Skeletal muscle satellite cell (primary cell): ENCODE data around the gene SGMS1.
"Not testable (repeated sequence)": the region's sequence is repeated elsewhere in the genome, so short reads cannot be mapped to it uniquely, and the experiment has no call there.

Source experiments
- H3K27me3 ChIP-seq: 2 replicates; pipeline ENCODE4 v1.7.0; 2013; ENCODE audit warnings: low read length; ENCODE audit not compliant: control insufficient read depth, insufficient read depth
- H3K36me3 ChIP-seq: 2 replicates; pipeline ENCODE4 v1.7.0; 2013; ENCODE audit warnings: mild to moderate bottlenecking, control low read depth, low read length; ENCODE audit not compliant: insufficient read depth
- H3K4me1 ChIP-seq: 2 replicates; pipeline ENCODE4 v1.7.0; 2013; ENCODE audit warnings: low read length; ENCODE audit not compliant: control insufficient read depth, insufficient read depth
- H3K4me2 ChIP-seq: 2 replicates; pipeline ENCODE4 v1.7.0; 2013; ENCODE audit warnings: mild to moderate bottlenecking, low read length
- H3K4me3 ChIP-seq: 2 replicates; pipeline ENCODE4 v1.7.0; 2013; ENCODE audit warnings: low read length
- H3K9ac ChIP-seq: 2 replicates; pipeline ENCODE4 v1.7.0; 2013; ENCODE audit warnings: mild to moderate bottlenecking, low read depth, low read length, moderate library complexity
- H3K9me3 ChIP-seq: replicated peaks from 2 replicates; pipeline ENCODE4 v1.7.0; 2013; ENCODE audit warnings: mild to moderate bottlenecking, control low read depth, low read length

Gene SGMS1

DNA sequence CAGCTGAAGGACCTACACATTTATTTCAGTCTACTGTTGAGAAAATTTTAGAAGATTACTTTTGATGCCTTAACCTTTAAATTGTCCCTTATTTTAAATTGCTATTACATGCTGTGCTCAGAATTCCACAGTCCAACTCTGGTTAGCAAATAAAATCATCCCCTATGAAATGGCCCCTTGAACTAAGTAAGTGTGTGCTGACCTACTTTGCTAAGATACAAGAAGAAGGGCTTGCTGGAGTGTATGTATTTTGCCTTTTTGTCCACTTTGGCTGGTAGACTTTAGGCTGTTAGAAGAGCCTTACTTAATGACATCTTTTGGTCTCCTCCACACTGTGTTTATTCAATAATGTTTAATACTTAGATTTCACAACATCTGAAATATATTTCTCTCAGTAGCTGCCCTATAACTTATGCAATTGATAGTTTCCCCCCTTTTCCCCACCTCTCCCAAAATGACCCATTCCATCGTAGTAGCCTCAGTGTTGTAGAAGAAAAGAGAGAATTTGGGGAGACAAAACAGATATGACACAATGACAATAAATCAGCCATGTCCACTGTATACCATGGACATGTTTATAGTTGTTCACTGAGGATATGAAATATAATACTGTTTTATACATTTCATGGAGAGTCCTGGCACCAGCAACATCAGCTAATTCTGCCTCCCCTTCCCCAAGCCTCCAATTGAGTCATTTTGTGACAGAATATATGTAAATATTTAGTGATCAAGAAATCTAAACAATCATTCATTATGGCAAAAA, 264.6 kb downstream of the SGMS1 start:
- Histone ChIP-seq H3K36me3 (no peaks in the 10 kb centered on the region), H3K9ac (no peak overlapping the region), H3K9me3 (no peaks in the 10 kb centered on the region), H3K4me3 (no peak overlapping the region), H3K4me1 (no peaks in the 10 kb centered on the region), H3K27me3 (no peaks in the 10 kb centered on the region), H3K4me2 (no peak overlapping the region)

DNA sequence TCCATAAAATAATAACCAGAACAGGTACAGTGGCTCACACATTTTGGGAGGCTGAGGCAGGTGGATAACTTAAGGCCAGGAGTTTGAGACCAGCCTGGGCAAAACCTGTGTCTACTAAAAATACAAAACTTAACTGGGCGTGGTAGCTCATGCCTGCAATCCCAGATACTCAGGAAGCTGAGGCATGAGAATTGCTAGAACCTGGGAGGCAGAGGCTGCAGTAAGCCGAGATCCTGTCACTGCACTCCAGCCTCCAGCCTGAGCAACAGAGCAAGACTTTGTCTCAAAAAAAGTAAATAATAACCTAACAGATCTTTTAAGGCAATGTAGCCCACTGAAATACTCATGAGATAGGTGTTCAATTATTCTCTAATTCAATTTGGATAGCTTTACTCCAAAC, 265.3 kb downstream of the SGMS1 start:
- H3K27me3 ChIP-seq: no peaks in the 10 kb centered on the region
- H3K36me3 ChIP-seq: no peaks in the 10 kb centered on the region
- H3K4me3 ChIP-seq: no peak overlapping the region
- H3K4me1 ChIP-seq: no peaks in the 10 kb centered on the region
- H3K9me3 ChIP-seq: no peaks in the 10 kb centered on the region
- no peak overlapping the region for H3K4me2 ChIP-seq
- no peak overlapping the region for H3K9ac ChIP-seq

DNA sequence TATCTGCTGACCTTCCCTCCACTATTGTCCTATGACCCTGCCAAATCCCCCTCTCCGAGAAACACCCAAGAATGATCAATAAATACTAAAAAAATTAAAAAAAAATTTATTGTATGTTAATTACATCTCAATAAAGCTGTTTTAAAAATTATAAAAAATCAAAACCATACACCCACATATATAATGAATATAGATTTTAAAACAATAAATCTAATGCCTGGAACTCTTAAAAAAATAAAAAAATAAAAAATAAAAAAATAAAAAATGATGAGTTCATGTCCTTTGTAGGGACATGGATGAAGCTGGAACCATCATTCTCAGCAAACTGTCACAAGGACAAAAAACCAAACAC, 267.3 kb downstream of the SGMS1 start:
- not testable (repeated sequence) for H3K4me2 ChIP-seq, H3K27me3 ChIP-seq, H3K4me3 ChIP-seq, H3K36me3 ChIP-seq, H3K9me3 ChIP-seq, H3K4me1 ChIP-seq, H3K9ac ChIP-seq

DNA sequence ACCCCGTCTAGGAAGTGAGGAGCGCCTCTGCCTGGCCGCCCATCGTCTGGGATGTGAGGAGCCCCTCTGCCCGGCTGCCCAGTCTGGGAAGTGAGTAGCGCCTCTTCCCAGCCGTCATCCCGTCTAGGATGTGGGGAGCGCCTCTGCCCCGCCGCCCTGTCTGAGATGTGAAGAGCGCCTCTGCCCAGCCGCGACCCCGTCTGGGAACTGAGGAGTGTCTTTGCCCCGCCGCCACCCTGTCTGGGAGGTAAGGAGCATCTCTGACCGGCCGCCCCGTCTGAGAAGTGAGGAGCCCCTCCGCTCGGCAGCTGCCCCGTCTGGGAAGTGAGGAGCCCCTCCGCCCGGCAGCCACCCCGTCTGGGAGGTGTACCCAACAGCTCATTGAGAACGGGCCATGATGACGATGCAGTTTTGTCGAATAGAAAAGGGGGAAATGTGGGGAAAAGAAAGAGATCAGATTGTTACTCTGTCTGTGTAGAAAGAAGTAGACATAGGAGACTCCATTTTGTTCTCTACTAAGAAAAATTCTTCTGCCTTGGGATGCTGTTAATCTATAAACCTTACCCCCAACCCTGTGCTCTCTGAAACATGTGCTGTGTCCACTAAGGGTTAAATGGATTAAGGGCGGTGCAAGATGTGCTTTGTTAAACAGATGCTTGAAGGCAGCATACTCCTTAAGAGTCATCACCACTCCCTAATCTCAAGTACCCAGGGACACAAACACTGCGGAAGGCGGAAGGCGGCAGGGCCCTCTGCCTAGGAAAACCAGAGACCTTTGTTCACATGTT, 267.9 kb downstream of the SGMS1 start:
- not testable (repeated sequence) for H3K4me3 ChIP-seq, H3K9me3 ChIP-seq, H3K9ac ChIP-seq, H3K4me1 ChIP-seq, H3K27me3 ChIP-seq, H3K36me3 ChIP-seq, H3K4me2 ChIP-seq

DNA sequence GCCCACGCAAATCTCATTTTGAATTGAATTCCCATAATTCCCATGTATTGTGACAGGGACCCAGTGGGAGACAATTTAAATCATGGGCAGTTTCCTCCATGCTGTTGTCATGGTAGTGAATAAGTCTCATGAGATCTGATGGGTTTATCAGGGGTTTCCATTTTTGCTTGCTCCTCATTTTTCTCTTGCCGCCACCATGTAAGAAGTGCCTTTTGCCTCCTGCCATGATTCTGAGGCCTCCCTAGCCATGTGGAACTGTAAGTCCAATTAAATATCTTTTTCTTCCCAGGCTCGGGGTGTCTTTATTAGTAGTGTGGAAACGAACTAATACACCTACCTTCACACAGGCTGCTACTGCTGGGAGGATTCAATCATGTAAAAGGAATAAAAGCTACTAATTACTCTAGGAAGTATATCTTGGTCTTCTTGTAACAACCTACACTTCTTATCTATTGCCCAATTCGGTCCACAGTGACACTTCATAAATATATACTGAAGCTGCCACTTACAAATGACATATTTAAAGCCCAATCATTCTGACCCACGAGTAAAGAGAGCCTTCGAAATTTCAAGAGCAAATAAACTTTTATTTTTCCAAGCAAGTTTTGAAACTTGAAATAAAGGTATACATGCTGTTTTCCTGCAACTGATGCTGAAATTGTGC, 272.1 kb downstream of the SGMS1 start:
- Histone ChIP-seq H3K9ac (no peak overlapping the region), H3K27me3 (no peaks in the 10 kb centered on the region), H3K9me3 (no peaks in the 10 kb centered on the region), H3K36me3 (no peaks in the 10 kb centered on the region), H3K4me3 (no peak overlapping the region), H3K4me2 (no peak overlapping the region), H3K4me1 (no peaks in the 10 kb centered on the region)

DNA sequence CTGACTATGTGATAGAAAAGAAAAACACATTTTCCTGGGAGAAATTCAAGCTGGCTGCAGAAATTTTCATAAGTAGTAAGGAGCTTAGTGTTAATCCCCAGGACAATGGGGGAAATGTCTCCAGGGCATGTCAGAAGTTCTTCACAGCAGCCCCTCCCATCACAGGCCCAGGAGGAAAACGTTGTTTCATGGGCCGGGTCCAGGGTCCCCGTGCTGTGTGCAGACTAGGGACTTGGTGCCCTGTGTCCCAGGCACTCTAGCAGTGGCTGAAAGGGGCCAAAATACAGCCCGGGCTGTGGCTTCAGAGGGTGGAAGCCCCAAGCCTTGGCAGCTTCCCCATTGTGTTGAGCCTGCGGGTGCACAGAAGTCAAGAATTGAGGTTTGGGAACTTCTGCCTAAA, 273.4 kb downstream of the SGMS1 start:
- Histone ChIP-seq H3K4me1 (no peaks in the 10 kb centered on the region), H3K4me2 (no peak overlapping the region), H3K9me3 (no peaks in the 10 kb centered on the region), H3K9ac (no peak overlapping the region), H3K4me3 (no peak overlapping the region), H3K36me3 (no peaks in the 10 kb centered on the region), H3K27me3 (no peaks in the 10 kb centered on the region)

DNA sequence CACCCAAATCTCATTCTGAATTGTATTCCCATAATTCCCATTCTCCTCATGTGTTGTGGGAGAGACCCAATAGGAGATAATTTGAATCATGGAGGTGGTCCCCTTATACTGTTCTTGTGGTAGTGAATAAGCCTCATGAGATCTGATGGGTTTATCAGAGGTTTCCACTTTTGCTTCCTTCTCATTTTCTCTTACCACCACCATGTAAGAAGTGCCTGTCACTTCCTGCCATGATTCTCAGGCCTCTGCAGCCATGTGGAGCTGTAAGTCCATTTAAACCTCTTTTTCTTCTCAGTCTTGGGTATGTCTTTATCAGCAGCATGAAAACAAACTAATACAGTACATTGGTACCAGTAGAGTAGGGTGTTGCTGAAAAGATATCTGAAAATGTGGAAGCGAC, 274.2 kb downstream of the SGMS1 start:
- Histone ChIP-seq H3K4me1 (no peaks in the 10 kb centered on the region), H3K27me3 (no peaks in the 10 kb centered on the region), H3K4me3 (no peak overlapping the region), H3K4me2 (no peak overlapping the region), H3K9me3 (no peaks in the 10 kb centered on the region), H3K9ac (no peak overlapping the region), H3K36me3 (no peaks in the 10 kb centered on the region)

DNA sequence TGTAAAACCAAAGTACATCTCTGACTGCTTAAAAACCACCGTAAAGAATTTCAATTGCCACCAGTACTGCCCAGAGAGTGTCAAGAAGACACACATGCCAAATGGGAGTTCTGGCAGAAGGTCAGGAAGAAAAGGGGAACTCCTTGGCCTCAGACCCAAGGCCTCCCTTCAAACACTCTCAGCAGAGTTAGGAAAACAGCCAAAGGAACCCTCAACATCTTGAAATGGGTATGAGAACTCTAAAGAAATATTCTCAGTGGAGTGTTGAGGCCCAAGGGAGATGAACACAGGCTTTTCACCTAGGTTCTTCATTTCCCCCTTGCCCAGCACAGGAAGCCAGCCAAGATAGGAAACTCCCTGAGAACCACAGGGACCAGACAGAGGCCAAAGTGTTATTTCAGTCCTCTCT, 276.4 kb downstream of the SGMS1 start:
- Histone ChIP-seq H3K4me2 (no peak overlapping the region), H3K27me3 (no peaks in the 10 kb centered on the region)

DNA sequence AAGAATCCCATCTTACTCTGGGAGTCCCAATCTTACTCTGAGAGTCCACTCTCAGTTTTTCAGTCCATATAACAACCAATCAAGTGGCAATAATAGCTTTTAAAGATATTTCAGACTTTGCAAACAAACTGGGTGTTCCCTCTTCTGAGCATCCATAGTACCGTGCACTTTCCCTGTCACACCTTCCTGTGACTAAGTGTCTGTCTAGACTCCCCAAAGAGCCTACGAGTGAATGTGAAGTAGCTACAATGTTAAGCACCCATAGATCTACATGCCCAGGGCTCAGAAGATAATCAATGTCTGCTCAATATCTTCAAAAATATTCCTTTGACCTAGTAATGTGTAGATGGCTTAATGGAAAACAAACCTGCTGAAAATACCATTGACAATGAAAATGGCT, 276.8 kb downstream of the SGMS1 start:
- no peak overlapping the region for H3K4me2 ChIP-seq
- H3K27me3 ChIP-seq: no peaks in the 10 kb centered on the region
- no peak overlapping the region for H3K9ac ChIP-seq
- H3K9me3 ChIP-seq: no peaks in the 10 kb centered on the region
- H3K36me3 ChIP-seq: peaks cover 14% of the 10 kb centered on the region
- no peaks in the 10 kb centered on the region for H3K4me1 ChIP-seq
- H3K4me3 ChIP-seq: no peak overlapping the region

More for the DNA sequence above, 276.4 kb downstream of the SGMS1 start:
- Histone ChIP-seq H3K9ac (no peak overlapping the region), H3K4me3 (no peak overlapping the region), H3K9me3 (no peaks in the 10 kb centered on the region), H3K36me3 (peaks cover 14% of the 10 kb centered on the region), H3K4me1 (no peaks in the 10 kb centered on the region)

DNA sequence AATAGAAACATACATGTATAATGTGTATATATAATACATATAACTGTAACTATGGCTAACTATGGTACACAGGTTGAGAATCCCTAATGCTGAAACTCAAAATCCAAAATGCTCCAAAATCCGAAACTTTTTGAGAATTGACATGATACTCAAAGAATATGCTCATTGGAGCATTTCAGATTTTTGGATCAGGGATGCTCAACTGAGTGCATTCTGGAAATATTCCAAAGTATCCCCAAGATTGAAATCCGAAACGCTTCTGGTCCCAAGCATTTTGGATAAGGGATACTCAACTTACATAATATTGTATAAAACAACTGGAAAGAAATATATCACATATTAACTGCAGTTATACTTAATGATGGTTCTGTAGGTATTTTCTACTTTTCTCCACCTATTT, 278.2 kb downstream of the SGMS1 start:
- no peak overlapping the region for H3K4me3 ChIP-seq
- no peak overlapping the region for H3K9ac ChIP-seq
- no peak overlapping the region for H3K4me2 ChIP-seq
- no peaks in the 10 kb centered on the region for H3K4me1 ChIP-seq
- H3K27me3 ChIP-seq: no peaks in the 10 kb centered on the region
- no peaks in the 10 kb centered on the region for H3K9me3 ChIP-seq
- H3K36me3 ChIP-seq: peaks cover 18% of the 10 kb centered on the region

DNA sequence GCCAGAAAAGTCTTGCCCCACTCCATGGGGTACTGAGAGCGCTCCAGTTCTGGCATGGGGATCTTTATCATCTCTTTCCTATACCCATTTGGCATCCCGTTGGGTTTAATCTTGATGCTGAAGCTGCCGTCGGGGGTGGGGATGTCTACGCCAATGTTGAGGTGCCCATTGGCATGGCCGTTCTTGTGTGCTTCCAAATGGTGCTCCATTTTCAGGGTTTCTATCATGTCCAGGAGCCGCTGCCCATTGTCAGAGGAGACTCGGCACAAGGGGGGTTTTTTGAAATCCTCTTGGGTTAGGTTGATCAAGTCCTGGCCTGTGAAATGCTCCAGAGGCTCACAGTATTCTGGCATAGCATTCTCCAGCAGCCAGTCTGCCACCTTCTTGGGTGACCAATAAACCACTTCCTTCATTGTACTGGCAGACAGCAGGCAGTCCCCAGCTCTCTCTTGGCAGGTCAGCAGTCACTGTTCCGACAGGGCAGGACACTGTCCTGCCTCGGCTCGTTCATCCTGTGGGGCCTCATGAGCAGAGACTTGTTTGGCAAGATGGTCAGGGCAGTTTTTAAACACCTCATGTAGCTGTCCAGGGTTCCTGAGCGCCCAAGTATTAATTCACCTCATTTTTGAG, 279.9 kb downstream of the SGMS1 start:
- no peaks in the 10 kb centered on the region for H3K9me3 ChIP-seq
- no peak overlapping the region for H3K9ac ChIP-seq
- H3K4me3 ChIP-seq: no peak overlapping the region
- peaks cover 18% of the 10 kb centered on the region for H3K36me3 ChIP-seq
- H3K27me3 ChIP-seq: no peaks in the 10 kb centered on the region
- no peak overlapping the region for H3K4me2 ChIP-seq
- H3K4me1 ChIP-seq: no peaks in the 10 kb centered on the region
